Memory B cell (primary cell): ENCODE results near the gene LAMA2.
A peak's percentile ranks its signal among the peaks of the same experiment; 100 is the strongest.

Experiments used
- ATAC-seq: fragments of 150-1000 bp; cut with Tn5 transposase; 2 replicates; pipeline ENCODE4 v1.10.0; 2021; ENCODE audit warnings: low read depth, mild to moderate bottlenecking, moderate library complexity
- DNase-seq, 2 donors: peaks; one replicate each; pipeline ENCODE4 v3.0.0; 2022; ENCODE audit warnings: low spot score in 2 of 2
- H3K27ac Mint-ChIP-seq: one replicate; pipeline ENCODE4 v1.8.0; 2022; ENCODE audit warnings: mild to moderate bottlenecking, moderate library complexity, mixed read lengths
- H3K27me3 Mint-ChIP-seq: one replicate; pipeline ENCODE4 v1.8.0; 2022; ENCODE audit warnings: mixed read lengths
- H3K36me3 Mint-ChIP-seq: one replicate; pipeline ENCODE4 v1.8.0; 2022; ENCODE audit warnings: mild to moderate bottlenecking, mixed read lengths
- H3K4me1 Mint-ChIP-seq: one replicate; pipeline ENCODE4 v1.8.0; 2022; ENCODE audit warnings: mixed read lengths
- H3K4me3 Mint-ChIP-seq: one replicate; pipeline ENCODE4 v1.8.0; 2022; ENCODE audit warnings: mild to moderate bottlenecking, moderate library complexity, mixed read lengths
- H3K9me3 Mint-ChIP-seq: one replicate; pipeline ENCODE4 v1.8.0; 2022; ENCODE audit warnings: mixed read lengths

The LAMA2 gene

GRCh38 chr6:129114636-129115391 lies 231.9 kb downstream of the LAMA2 start:
- Mint-ChIP-seq H3K4me1 (no peaks in the 10 kb centered on the region), H3K27me3 (no peaks in the 10 kb centered on the region), H3K9me3 (no peaks in the 10 kb centered on the region), H3K4me3 (no peak overlapping the region), H3K36me3 (no peaks in the 10 kb centered on the region), H3K27ac (no peak overlapping the region)
- ATAC-seq: no peak
- DNase-seq: no peak

- ATAC-seq: peak; percentile 21
- no peak overlapping the region for H3K27ac Mint-ChIP-seq
- no peak overlapping the region for H3K4me3 Mint-ChIP-seq
- no peaks in the 10 kb centered on the region for H3K4me1 Mint-ChIP-seq
- H3K27me3 Mint-ChIP-seq: no peaks in the 10 kb centered on the region
- no peaks in the 10 kb centered on the region for H3K36me3 Mint-ChIP-seq
- H3K9me3 Mint-ChIP-seq: no peaks in the 10 kb centered on the region
- DNase-seq: no peak
Observed at GRCh38 chr6:129115471-129115870, 232.5 kb downstream of the LAMA2 start.

GRCh38 chr6:129117355-129117754 lies 234.4 kb downstream of the LAMA2 start:
- no peak for ATAC-seq
- H3K27me3 Mint-ChIP-seq: no peaks in the 10 kb centered on the region
- H3K27ac Mint-ChIP-seq: no peak overlapping the region
- H3K4me1 Mint-ChIP-seq: no peaks in the 10 kb centered on the region
- H3K36me3 Mint-ChIP-seq: no peaks in the 10 kb centered on the region
- no peak overlapping the region for H3K4me3 Mint-ChIP-seq
- DNase-seq: no peak
- H3K9me3 Mint-ChIP-seq: no peaks in the 10 kb centered on the region

GRCh38 chr6:129120856-129121638 lies 238.1 kb downstream of the LAMA2 start:
- no peak for ATAC-seq
- Mint-ChIP-seq H3K36me3 (no peaks in the 10 kb centered on the region), H3K27ac (no peak overlapping the region), H3K4me1 (no peaks in the 10 kb centered on the region), H3K27me3 (no peaks in the 10 kb centered on the region), H3K9me3 (no peaks in the 10 kb centered on the region), H3K4me3 (no peak overlapping the region)
- DNase-seq: no peak

GRCh38 chr6:129124347-129124746 lies 241.4 kb downstream of the LAMA2 start:
- no peaks in the 10 kb centered on the region for H3K27me3 Mint-ChIP-seq
- no peaks in the 10 kb centered on the region for H3K4me1 Mint-ChIP-seq
- DNase-seq (no peak), ATAC-seq (no peak)
- no peak overlapping the region for H3K4me3 Mint-ChIP-seq
- no peaks in the 10 kb centered on the region for H3K9me3 Mint-ChIP-seq
- no peaks in the 10 kb centered on the region for H3K36me3 Mint-ChIP-seq
- no peak overlapping the region for H3K27ac Mint-ChIP-seq

GRCh38 chr6:129130106-129130505 lies 247.2 kb downstream of the LAMA2 start:
- H3K4me3 Mint-ChIP-seq: no peak overlapping the region
- no peak for ATAC-seq

GRCh38 chr6:129130959-129131681 lies 248.2 kb downstream of the LAMA2 start:
- peaks cover 3% of the 10 kb centered on the region for H3K27me3 Mint-ChIP-seq
- H3K36me3 Mint-ChIP-seq: no peaks in the 10 kb centered on the region
- no peaks in the 10 kb centered on the region for H3K4me1 Mint-ChIP-seq
- DNase-seq (no peak), ATAC-seq (no peak)
- H3K27ac Mint-ChIP-seq: no peak overlapping the region
- H3K4me3 Mint-ChIP-seq: no peak overlapping the region
- H3K9me3 Mint-ChIP-seq: no peaks in the 10 kb centered on the region

More at GRCh38 chr6:129130106-129130505, 247.2 kb downstream of the LAMA2 start:
- no peak overlapping the region for H3K27ac Mint-ChIP-seq
- no peaks in the 10 kb centered on the region for H3K4me1 Mint-ChIP-seq
- no peak for DNase-seq
- no peaks in the 10 kb centered on the region for H3K36me3 Mint-ChIP-seq
- peaks cover 3% of the 10 kb centered on the region for H3K27me3 Mint-ChIP-seq
- H3K9me3 Mint-ChIP-seq: no peaks in the 10 kb centered on the region

GRCh38 chr6:129133770-129134192 lies 250.8 kb downstream of the LAMA2 start:
- no peak for ATAC-seq
- no peak for DNase-seq
- no peaks in the 10 kb centered on the region for H3K36me3 Mint-ChIP-seq
- no peaks in the 10 kb centered on the region for H3K9me3 Mint-ChIP-seq
- H3K27ac Mint-ChIP-seq: no peak overlapping the region
- H3K4me1 Mint-ChIP-seq: no peaks in the 10 kb centered on the region
- H3K4me3 Mint-ChIP-seq: no peak overlapping the region
- H3K27me3 Mint-ChIP-seq: peaks cover 3% of the 10 kb centered on the region

GRCh38 chr6:129134535-129134934 lies 251.6 kb downstream of the LAMA2 start:
- no peak for DNase-seq
- Mint-ChIP-seq H3K4me1 (no peaks in the 10 kb centered on the region), H3K27ac (no peak overlapping the region), H3K36me3 (no peaks in the 10 kb centered on the region), H3K4me3 (no peak overlapping the region), H3K9me3 (no peaks in the 10 kb centered on the region), H3K27me3 (peaks cover 3% of the 10 kb centered on the region)
- no peak for ATAC-seq

GRCh38 chr6:129135451-129135850 lies 252.5 kb downstream of the LAMA2 start:
- Mint-ChIP-seq H3K4me3 (no peak overlapping the region), H3K9me3 (no peaks in the 10 kb centered on the region), H3K27me3 (peaks cover 3% of the 10 kb centered on the region), H3K4me1 (no peaks in the 10 kb centered on the region), H3K36me3 (no peaks in the 10 kb centered on the region), H3K27ac (no peak overlapping the region)
- ATAC-seq: no peak
- DNase-seq: no peak

GRCh38 chr6:129136751-129137150 lies 253.8 kb downstream of the LAMA2 start:
- Mint-ChIP-seq H3K4me1 (no peaks in the 10 kb centered on the region), H3K27me3 (peaks cover 3% of the 10 kb centered on the region), H3K36me3 (no peaks in the 10 kb centered on the region), H3K9me3 (no peaks in the 10 kb centered on the region), H3K4me3 (no peak overlapping the region), H3K27ac (no peak overlapping the region)
- DNase-seq (no peak), ATAC-seq (no peak)

- no peaks in the 10 kb centered on the region for H3K27me3 Mint-ChIP-seq
- H3K4me3 Mint-ChIP-seq: no peak overlapping the region
- no peak overlapping the region for H3K27ac Mint-ChIP-seq
- no peaks in the 10 kb centered on the region for H3K36me3 Mint-ChIP-seq
- no peaks in the 10 kb centered on the region for H3K4me1 Mint-ChIP-seq
- H3K9me3 Mint-ChIP-seq: no peaks in the 10 kb centered on the region
- DNase-seq (no peak), ATAC-seq (no peak)
Observed at GRCh38 chr6:129138739-129139405, 255.9 kb downstream of the LAMA2 start.

- H3K27me3 Mint-ChIP-seq: no peaks in the 10 kb centered on the region
- no peak for ATAC-seq
- H3K4me1 Mint-ChIP-seq: no peaks in the 10 kb centered on the region
- DNase-seq: no peak
- no peak overlapping the region for H3K27ac Mint-ChIP-seq
- H3K36me3 Mint-ChIP-seq: no peaks in the 10 kb centered on the region
- no peaks in the 10 kb centered on the region for H3K9me3 Mint-ChIP-seq
- H3K4me3 Mint-ChIP-seq: no peak overlapping the region
Observed at GRCh38 chr6:129140526-129140925, 257.6 kb downstream of the LAMA2 start.

- H3K4me1 Mint-ChIP-seq: no peaks in the 10 kb centered on the region
- H3K9me3 Mint-ChIP-seq: no peaks in the 10 kb centered on the region
- no peak overlapping the region for H3K4me3 Mint-ChIP-seq
- H3K36me3 Mint-ChIP-seq: no peaks in the 10 kb centered on the region
- H3K27me3 Mint-ChIP-seq: no peaks in the 10 kb centered on the region
- DNase-seq (no peak), ATAC-seq (no peak)
- no peak overlapping the region for H3K27ac Mint-ChIP-seq
Observed at GRCh38 chr6:129141499-129141898, 258.6 kb downstream of the LAMA2 start.
